Measurements from ENCODE around the gene RCHY1.

DNA sequence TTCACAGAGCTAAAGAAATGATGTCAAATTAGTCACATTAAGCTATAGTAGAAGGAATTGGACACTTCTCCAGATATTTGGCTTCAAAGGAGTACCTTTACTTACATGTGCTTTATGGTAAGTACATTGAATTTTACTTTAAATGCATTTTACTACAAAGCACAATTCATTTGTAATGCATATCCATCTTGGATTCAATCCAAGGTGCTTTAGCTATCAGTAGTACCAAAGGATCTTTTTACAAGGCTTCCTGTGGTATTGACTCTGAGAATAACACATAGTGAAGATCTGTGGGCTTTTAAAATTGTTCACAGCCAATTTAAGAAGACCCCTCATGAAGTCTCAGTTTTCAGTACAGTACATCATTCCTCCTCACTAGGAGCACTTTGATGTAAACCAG lies 13.3 kb upstream of the RCHY1 start:
- no peak for TF ChIP-seq POLR2A (IDR thresholded peaks at IDR 0.05; ENCODE audit: low read length)
- TF ChIP-seq GATA1 (IDR thresholded peaks at IDR 0.05; ENCODE audit: low read depth, low read length): no peak
